ENCODE results near the gene KCNQ1.
A peak's percentile ranks its signal among the peaks of the same experiment; 100 is the strongest.

KCNQ1 gene

GRCh38 chr11:2426221-2426620, 18.6 kb upstream of the KCNQ1 start:
- no peak for DNase-seq

- no peak for DNase-seq
Measured at GRCh38 chr11:2426826-2427521, 17.8 kb upstream of the KCNQ1 start.

- DNase-seq, result no peak
Measured at GRCh38 chr11:2427721-2428321, 17.0 kb upstream of the KCNQ1 start.

- DNase-seq, result peak; percentile 62 to 86 (median 84)
Measured at GRCh38 chr11:2428322-2428795, 16.4 kb upstream of the KCNQ1 start.

GRCh38 chr11:2431395-2431794, 13.4 kb upstream of the KCNQ1 start:
- no peak for DNase-seq

- no peak for DNase-seq
Measured at GRCh38 chr11:2432171-2432621, 12.6 kb upstream of the KCNQ1 start.

- no peak for DNase-seq
Measured at GRCh38 chr11:2432628-2433071, 12.2 kb upstream of the KCNQ1 start.

GRCh38 chr11:2433106-2433925, 11.5 kb upstream of the KCNQ1 start:
- DNase-seq, result no peak

- no peak for DNase-seq
Measured at GRCh38 chr11:2434008-2434407, 10.8 kb upstream of the KCNQ1 start.

- no peak for DNase-seq
Measured at GRCh38 chr11:2434506-2435255, 10.1 kb upstream of the KCNQ1 start.

- no peak for DNase-seq
Measured at GRCh38 chr11:2435288-2436012, 9.4 kb upstream of the KCNQ1 start.

GRCh38 chr11:2436013-2436520, 8.7 kb upstream of the KCNQ1 start:
- DNase-seq, result no peak

GRCh38 chr11:2436521-2437031, 8.2 kb upstream of the KCNQ1 start:
- DNase-seq, result no peak

GRCh38 chr11:2437516-2437915, 7.3 kb upstream of the KCNQ1 start:
- no peak for DNase-seq

GRCh38 chr11:2439820-2440219, 5.0 kb upstream of the KCNQ1 start:
- no peak for DNase-seq

- no peak for DNase-seq
Measured at GRCh38 chr11:2440646-2441045, 4.2 kb upstream of the KCNQ1 start.

GRCh38 chr11:2441171-2441570, 3.6 kb upstream of the KCNQ1 start:
- no peak for DNase-seq

- no peak for DNase-seq
Measured at GRCh38 chr11:2442589-2442988, 2.2 kb upstream of the KCNQ1 start.

GRCh38 chr11:2443406-2443805, 1.4 kb upstream of the KCNQ1 start:
- DNase-seq, result no peak

- DNase-seq, result peak; percentile 46 to 80 (median 71)
Measured at GRCh38 chr11:2443881-2444820, 657 bp upstream of the KCNQ1 start, which contains the start of gene TRPM5. TSS of gene TRPM5 (minus strand) at chr11:2444514. CDS start at chr11:2423036, 21,478 bp downstream.

All from activated naive CD4-positive, alpha-beta T cell (primary cell).